VCaP (cell line): Measurements from ENCODE around the gene PIK3C2G.

Source experiments
- H3K27ac ChIP-seq: fragments of 450-650 bp; 2 replicates; pipeline ENCODE4 v1.5.1; 2017
- TF ChIP-seq, protein P1 (sequence below): fragments of 450-650 bp; conservative IDR thresholded peaks from 2 replicates; pipeline ENCODE4 v1.5.1; 2017; ENCODE audit warnings: mild to moderate bottlenecking, moderate library complexity

Gene PIK3C2G

DNA sequence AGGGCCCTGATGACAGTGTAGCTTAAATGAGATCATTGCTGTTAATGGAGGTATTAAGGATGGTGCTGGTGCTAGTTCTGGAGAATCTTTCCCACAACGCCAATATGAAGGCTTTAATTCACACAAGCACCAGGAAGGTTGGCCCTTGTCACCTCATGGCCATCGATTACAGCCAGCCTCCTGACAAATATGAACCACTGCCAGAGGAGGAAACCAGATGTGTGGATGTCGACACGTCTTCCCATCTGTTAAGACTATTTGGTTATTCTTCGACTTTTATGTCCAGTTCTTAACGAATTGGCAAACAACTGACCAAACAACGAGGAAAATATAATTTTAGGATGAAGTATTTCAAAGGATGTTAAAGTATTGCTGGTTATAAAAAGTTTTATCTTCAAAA lies 79.5 kb downstream of the PIK3C2G start:
- TF ChIP-seq, protein P1, sequence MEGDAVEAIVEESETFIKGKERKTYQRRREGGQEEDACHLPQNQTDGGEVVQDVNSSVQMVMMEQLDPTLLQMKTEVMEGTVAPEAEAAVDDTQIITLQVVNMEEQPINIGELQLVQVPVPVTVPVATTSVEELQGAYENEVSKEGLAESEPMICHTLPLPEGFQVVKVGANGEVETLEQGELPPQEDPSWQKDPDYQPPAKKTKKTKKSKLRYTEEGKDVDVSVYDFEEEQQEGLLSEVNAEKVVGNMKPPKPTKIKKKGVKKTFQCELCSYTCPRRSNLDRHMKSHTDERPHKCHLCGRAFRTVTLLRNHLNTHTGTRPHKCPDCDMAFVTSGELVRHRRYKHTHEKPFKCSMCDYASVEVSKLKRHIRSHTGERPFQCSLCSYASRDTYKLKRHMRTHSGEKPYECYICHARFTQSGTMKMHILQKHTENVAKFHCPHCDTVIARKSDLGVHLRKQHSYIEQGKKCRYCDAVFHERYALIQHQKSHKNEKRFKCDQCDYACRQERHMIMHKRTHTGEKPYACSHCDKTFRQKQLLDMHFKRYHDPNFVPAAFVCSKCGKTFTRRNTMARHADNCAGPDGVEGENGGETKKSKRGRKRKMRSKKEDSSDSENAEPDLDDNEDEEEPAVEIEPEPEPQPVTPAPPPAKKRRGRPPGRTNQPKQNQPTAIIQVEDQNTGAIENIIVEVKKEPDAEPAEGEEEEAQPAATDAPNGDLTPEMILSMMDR, result no peak
- no peak overlapping the region for H3K27ac ChIP-seq

GRCh38 chr12:18343708-18344107 lies 82.4 kb downstream of the PIK3C2G start:
- H3K27ac ChIP-seq, result no peak overlapping the region
- TF ChIP-seq, protein P1, result no peak

DNA sequence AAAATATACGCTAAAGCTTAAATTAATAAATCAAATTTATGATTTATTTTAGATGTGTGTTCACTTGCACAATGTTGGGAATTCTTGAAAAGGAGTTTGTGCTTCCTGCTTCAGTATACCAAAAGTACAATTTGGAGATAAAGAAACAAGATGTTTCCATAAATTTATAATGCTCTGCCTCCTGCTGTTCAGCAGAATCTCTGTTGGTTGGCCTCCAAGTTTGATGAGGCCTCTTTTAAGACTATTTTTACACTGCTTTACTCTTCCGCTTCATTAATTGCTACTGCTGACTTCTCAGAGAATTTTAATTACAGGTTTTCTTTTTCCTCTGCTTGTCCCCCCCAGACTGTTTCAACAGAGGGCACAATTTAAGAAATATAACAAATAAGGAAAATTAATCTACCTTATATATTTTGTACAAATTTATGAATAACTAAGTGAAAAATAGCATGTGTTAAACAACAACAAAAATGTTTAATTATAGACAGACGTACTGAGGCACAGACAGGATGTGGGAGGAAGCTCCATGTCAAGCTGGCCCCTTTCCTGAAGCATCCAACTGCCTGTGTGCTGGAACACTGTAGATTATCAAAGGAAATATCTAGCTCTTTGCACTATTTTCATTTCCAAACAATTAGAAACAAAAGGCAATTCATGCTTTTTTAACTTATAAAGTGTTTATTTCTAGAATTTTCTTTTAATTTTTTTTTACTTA lies 83.9 kb downstream of the PIK3C2G start:
- TF ChIP-seq, protein P1, result no peak
- H3K27ac ChIP-seq, result no peak overlapping the region

DNA sequence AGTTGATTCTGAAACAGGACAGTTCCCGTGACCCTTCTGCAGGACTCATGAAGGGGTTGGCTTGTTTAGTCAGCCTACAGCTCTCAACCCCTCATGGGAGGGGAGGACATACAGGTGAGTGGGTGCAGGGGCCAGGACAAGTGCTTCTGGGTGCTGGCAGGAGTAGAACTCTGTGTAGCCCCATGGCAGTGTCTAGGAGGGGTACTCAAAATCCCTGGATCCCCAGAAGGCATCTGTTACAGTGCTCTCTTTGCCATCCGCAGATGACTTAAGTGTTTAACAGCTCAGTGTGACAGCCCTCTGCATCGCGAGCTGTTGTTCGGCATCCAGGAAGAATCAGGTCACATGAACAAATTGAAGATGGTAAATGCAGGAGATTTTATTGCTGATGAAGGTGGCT lies 91.0 kb downstream of the PIK3C2G start:
- no peak overlapping the region for H3K27ac ChIP-seq
- TF ChIP-seq, protein P1, result no peak

- no peak overlapping the region for H3K27ac ChIP-seq
- TF ChIP-seq, protein P1, result no peak
Observed at GRCh38 chr12:18355429-18355828, 94.1 kb downstream of the PIK3C2G start.

- TF ChIP-seq, protein P1, result no peak
- H3K27ac ChIP-seq, result no peak overlapping the region
Observed at GRCh38 chr12:18358077-18358476, 96.8 kb downstream of the PIK3C2G start.

DNA sequence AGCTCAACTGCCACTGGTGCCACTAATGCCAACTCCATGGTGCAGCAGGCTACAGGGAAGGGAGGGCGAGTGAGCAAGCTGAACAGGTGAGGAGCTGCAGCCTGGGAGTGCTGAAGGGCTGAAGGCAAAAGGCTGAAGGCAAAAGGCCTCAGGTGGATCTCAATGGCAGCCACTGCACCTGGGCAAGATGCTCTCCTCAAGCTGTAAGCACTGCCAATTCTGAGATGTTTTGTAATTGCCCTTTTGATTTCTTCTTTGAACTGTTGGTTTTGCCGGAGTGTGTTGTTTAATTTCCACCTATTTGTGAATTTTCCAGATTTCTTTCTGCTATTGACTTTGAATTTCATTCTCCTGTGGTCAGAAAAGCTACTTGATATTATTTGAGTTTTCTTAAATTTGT lies 97.6 kb downstream of the PIK3C2G start:
- H3K27ac ChIP-seq, result no peak overlapping the region
- TF ChIP-seq, protein P1, result no peak
